IMR-90 (cell line): Measurements from ENCODE around the gene FAM204A.

Experiments used
- BHLHE40 ChIP-seq: fragments of 150-350 bp; IDR thresholded peaks from 2 replicates; pipeline ENCODE4 v1.6.1; 2016; ENCODE audit warnings: mild to moderate bottlenecking, low read depth, low read length
- TF ChIP-seq, protein P1 (sequence below): conservative IDR thresholded peaks from 2 replicates; pipeline ENCODE4 v1.5.1; 2012; ENCODE audit warnings: mild to moderate bottlenecking, low read depth, low read length, improper control_type of control experiment

DNA sequence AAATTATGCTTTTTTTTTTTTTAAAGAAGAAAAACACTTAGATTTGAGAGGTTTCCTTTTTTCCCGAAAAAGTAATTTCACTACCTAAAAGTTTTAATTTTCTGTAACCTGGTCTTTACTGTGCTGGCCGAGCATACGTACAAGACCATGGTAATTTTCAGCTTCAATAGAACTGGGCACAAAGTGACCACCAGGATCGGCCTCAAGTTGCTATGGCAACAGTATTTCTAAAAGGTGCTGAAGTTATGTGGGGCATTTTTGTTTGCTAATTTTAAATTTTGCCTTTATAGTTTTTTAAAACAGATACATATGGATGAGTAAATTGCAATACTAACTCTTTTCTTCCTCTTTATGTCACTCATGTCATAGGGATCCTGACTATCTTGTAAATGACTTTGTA, 69.4 kb downstream of the FAM204A start:
- TF ChIP-seq BHLHE40 = no peak
- TF ChIP-seq, protein P1, sequence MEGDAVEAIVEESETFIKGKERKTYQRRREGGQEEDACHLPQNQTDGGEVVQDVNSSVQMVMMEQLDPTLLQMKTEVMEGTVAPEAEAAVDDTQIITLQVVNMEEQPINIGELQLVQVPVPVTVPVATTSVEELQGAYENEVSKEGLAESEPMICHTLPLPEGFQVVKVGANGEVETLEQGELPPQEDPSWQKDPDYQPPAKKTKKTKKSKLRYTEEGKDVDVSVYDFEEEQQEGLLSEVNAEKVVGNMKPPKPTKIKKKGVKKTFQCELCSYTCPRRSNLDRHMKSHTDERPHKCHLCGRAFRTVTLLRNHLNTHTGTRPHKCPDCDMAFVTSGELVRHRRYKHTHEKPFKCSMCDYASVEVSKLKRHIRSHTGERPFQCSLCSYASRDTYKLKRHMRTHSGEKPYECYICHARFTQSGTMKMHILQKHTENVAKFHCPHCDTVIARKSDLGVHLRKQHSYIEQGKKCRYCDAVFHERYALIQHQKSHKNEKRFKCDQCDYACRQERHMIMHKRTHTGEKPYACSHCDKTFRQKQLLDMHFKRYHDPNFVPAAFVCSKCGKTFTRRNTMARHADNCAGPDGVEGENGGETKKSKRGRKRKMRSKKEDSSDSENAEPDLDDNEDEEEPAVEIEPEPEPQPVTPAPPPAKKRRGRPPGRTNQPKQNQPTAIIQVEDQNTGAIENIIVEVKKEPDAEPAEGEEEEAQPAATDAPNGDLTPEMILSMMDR = no peak
